Right lobe of liver (tissue), 6 donors: ENCODE measurements around the gene APBB2. TPM values are rescaled to one million over a fixed set of nuclear protein-coding genes. Genes with fewer than 3 reads are reported as not detected.

Experiments used
- ATAC-seq, 4 donors: fragments of 200-7000 bp; cut with Tn5 transposase; one replicate each; pipeline ENCODE4 v1.9.1; 2020; ENCODE audit warnings: mild to moderate bottlenecking in 4 of 4, moderate library complexity in 4 of 4
- DNase-seq, 3 donors: peaks; one replicate each; pipeline ENCODE4 v3.0.0-alpha.2; 2020
- H3K27ac ChIP-seq, 3 donors: fragments of 200-600 bp; one replicate each; pipeline ENCODE4 v1.8.0; 2022
- H3K27me3 ChIP-seq, 2 donors: fragments of 200-600 bp; one replicate each; pipeline ENCODE4 v1.8.0; 2022
- H3K36me3 ChIP-seq, 4 donors: fragments of 200-600 bp; sonication (generic) in 1 of 4; one replicate each; pipeline versions ENCODE4 v1.5.1 to v1.8.0; 2017 to 2022; ENCODE audit warnings: control low read depth in 1 of 4
- H3K4me1 ChIP-seq, 4 donors: fragments of 200-600 bp; sonication (generic) in 1 of 4; one replicate each; pipeline versions ENCODE4 v1.5.1 to v1.8.0; 2017 to 2022; ENCODE audit warnings: control low read depth in 1 of 4
- H3K4me3 ChIP-seq, 3 donors: fragments of 200-600 bp; one replicate each; pipeline ENCODE4 v1.8.0; 2022
- H3K9me3 ChIP-seq, 4 donors: fragments of 200-600 bp; sonication (generic) in 1 of 4; one replicate each; pipeline versions ENCODE4 v1.5.1 to v1.8.0; 2017 to 2022; ENCODE audit warnings: control low read depth in 1 of 4
- POLR2A ChIP-seq: fragments of 450-650 bp; IDR thresholded peaks from one replicate; pipeline ENCODE4 v1.6.1; 2017; ENCODE audit warnings: antibody characterized with exemption, mild to moderate bottlenecking
- WGBS: methylation state at CpG from one replicate; pipeline ENCODE4 v1.1.6; 2018; ENCODE audit warnings: low coverage, low lambda C conversion rate; ENCODE audit not compliant: insufficient coverage; ENCODE audit errors: missing lambda C conversion rate; 5-methylcytosine and 5-hydroxymethylcytosine counted together
- intact Hi-C, 2 donors: fragments of 100-400 bp; cut with DNase I; formaldehyde crosslinking; loops; one replicate each; pipeline versions ENCODE4 v1.11.2 to v1.14.1; 2022
- total RNA-seq, 6 experiments: library from RNA; depleted of rRNA in 2 of 6; stranded (reverse); fragments of >200 nt in 2 of 6; fragmentation: NEBNext Ultra II Directional in 3 of 6; extraction: Animal tissue kit (Norgen Biotek cat#: 25700) in 3 of 6; gene quantifications; one replicate each; pipeline versions ENCODE4 v1.1.0 to v1.2.4, GENCODE V29; 2016 to 2023
- TF ChIP-seq, protein P1 (sequence below), 4 donors: fragments of 200-600 bp in 3 of 4; fragments of 450-650 bp in 1 of 4; IDR thresholded peaks; one replicate each; pipeline versions ENCODE4 v1.5.1 to v1.8.0; 2016 to 2022; ENCODE audit warnings: antibody characterized with exemption in 4 of 4, mild to moderate bottlenecking in 2 of 4
- donor health status: DM: no; HTN: yes; CAD: no.
- donor health status: DM: no; HTN: no; CAD: no.
- donor health status: DM: no; HTN: no; CAD: no.
- donor health status: DM: no; HTN: yes; CAD: no.
- donor health status: DM: no; HTN: yes; CAD: no.

Gene APBB2
- total RNA-seq, 6 experiments from 2014 or later, result 14.1 to 27.9 (median 25.1) TPM

DNA sequence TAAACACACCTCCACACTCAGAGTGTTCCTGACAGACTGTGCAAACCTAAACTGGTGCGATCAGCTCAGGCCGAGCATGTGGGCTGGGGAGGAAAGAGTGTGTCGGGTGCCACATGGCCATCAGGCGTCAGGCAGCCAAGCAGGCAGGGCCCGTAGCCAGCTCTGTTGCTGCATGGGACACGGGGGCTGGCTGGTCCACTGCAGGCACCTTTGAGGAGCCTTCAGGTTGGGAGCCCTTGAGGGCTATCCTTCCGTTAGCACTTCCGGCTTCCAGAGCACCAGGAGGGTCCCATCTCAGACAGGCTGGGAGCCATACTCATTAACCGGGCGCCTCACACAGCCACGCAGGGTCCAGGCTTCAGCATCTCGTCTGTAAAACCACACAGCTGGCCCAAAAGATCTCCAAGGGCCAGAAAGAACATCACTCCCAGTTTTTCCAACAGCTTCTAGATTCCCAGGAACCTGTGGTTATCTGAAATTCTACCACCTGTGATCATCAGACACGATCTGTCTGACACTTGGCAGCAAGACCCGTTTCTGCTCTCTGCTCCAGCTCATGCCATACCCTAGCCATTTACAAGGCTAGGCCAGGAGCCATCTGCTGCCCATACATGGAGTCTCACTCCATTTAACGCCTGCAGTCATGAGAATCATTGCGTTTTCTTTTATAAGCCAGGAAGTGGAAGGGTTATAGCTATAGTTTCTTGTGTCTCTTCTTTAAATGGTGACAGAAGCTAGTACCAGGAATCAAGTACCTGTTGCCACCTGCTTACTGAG is 377.1 kb downstream of the APBB2 start:
- Histone ChIP-seq H3K4me1 (no peaks in the 10 kb centered on the region), H3K9me3 (no peaks in the 10 kb centered on the region), H3K27ac (no peak overlapping the region), H3K4me3 (no peak overlapping the region), H3K36me3 (no peaks in the 10 kb centered on the region), H3K27me3 (no peaks in the 10 kb centered on the region)
- DNase-seq (no peak), ATAC-seq (no peak)
- intact Hi-C loops, result no loop called here
- TF ChIP-seq, protein P1, sequence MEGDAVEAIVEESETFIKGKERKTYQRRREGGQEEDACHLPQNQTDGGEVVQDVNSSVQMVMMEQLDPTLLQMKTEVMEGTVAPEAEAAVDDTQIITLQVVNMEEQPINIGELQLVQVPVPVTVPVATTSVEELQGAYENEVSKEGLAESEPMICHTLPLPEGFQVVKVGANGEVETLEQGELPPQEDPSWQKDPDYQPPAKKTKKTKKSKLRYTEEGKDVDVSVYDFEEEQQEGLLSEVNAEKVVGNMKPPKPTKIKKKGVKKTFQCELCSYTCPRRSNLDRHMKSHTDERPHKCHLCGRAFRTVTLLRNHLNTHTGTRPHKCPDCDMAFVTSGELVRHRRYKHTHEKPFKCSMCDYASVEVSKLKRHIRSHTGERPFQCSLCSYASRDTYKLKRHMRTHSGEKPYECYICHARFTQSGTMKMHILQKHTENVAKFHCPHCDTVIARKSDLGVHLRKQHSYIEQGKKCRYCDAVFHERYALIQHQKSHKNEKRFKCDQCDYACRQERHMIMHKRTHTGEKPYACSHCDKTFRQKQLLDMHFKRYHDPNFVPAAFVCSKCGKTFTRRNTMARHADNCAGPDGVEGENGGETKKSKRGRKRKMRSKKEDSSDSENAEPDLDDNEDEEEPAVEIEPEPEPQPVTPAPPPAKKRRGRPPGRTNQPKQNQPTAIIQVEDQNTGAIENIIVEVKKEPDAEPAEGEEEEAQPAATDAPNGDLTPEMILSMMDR (IDR thresholded peaks at IDR 0.05), result no peak
- no peak for TF ChIP-seq POLR2A
- WGBS, result 78% methylated on average over 3 of the region's 16 CpGs

DNA sequence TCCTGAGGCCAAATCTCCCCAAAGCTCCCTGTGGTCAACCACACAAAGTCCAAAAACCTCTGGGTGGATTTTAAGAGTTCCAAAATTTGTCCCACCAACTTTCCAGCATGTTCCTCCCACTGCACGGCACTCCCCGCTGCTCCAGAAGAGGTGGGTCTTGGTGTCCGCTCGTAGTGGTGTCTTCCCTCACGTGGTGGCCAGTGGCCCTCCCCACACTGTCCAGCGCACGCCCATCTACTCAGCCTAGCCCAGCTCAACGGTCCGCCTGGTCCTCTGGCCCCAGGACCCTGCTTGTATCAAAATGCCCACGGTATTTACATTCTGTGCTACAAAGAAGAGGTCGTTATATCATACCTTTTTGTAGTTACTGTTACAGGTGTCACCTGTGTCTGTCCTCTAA is 381.1 kb downstream of the APBB2 start:
- TF ChIP-seq, protein P1 (IDR thresholded peaks at IDR 0.05), result no peak
- TF ChIP-seq POLR2A, result no peak
- no peaks in the 10 kb centered on the region for H3K27me3 ChIP-seq
- no peaks in the 10 kb centered on the region for H3K4me1 ChIP-seq
- intact Hi-C loops, result no loop called here
- no peaks in the 10 kb centered on the region for H3K9me3 ChIP-seq
- DNase-seq (no peak), ATAC-seq (no peak)
- 96% methylated on average over 9 of the region's 11 CpGs for WGBS
- H3K4me3 ChIP-seq, result no peak overlapping the region
- H3K36me3 ChIP-seq, result peaks cover 0 to 3% (median 0%) of the 10 kb centered on the region in 4 donors
- H3K27ac ChIP-seq, result no peak overlapping the region

DNA sequence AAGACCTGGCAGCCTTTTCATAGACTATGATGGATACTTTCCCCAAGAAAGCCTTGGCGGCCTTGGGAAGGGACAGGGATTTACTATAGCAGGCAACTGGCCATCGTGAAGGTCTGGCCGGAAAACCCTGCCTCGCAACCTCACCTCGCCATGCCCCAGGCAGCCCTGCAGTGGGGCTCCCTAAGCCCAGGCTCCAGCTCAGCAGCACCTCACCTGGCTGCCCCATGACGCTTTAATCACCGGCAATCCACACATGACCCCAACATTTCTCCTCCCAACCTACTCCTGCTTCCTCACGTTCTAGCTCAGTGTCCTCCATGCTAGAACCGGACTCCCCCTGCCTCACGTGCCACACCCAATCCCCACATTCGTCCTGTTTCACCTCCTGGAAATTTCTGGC is 382.2 kb downstream of the APBB2 start:
- H3K9me3 ChIP-seq, result no peaks in the 10 kb centered on the region
- peaks cover 0 to 3% (median 0%) of the 10 kb centered on the region in 4 donors for H3K36me3 ChIP-seq
- intact Hi-C loops, result no loop called here
- no peak overlapping the region for H3K4me3 ChIP-seq
- no peaks in the 10 kb centered on the region for H3K27me3 ChIP-seq
- TF ChIP-seq POLR2A, result no peak
- TF ChIP-seq, protein P1 (IDR thresholded peaks at IDR 0.05), result no peak
- no peak for DNase-seq
- no peaks in the 10 kb centered on the region for H3K4me1 ChIP-seq
- WGBS, result 55% methylated on average over 4 of the region's 11 CpGs
- H3K27ac ChIP-seq, result no peak overlapping the region
- ATAC-seq, result no peak

DNA sequence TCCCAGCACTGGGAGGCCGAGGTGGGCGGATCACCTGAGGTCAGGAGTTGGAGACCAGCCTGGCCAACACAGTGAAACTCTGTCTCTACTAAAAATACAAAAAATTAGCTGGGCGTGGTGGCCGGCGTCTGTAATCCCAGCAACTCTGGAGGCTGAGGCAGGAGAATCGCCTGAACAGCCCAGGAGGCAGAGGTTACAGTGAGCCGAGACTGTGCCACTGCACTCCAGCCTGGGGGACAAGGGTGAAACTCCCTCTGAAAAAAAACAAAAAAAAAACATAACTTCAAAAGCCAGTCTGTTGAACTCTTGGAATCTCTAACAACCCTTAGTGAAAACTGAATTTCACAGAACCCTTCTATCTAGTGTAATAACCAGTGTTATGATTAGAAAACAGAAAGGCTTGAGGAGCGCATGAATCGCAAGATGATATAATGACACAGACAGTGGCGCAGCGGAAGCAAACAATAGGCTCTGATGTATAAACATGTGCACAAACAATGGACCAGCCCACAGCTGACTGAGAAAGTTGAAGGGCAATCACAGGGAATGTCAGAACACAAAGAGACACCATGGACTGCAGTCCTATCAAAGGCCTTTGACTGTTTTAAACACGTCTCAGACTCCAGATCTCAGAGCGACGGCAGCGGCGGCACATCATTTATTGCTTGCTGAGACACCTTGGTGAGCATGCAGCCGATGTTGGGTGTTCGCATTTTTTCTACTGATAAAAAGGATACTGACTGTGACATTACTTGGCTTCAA is 383.0 kb downstream of the APBB2 start:
- Histone ChIP-seq H3K9me3 (no peaks in the 10 kb centered on the region), H3K27ac (no peak overlapping the region), H3K4me1 (no peaks in the 10 kb centered on the region), H3K36me3 (peaks cover 0 to 3% (median 0%) of the 10 kb centered on the region in 4 donors), H3K4me3 (no peak overlapping the region), H3K27me3 (no peaks in the 10 kb centered on the region)
- no peak for DNase-seq
- ATAC-seq, result no peak
- intact Hi-C loops, result no loop called here
- 91% methylated on average over 8 of the region's 18 CpGs for WGBS
- TF ChIP-seq, protein P1 (IDR thresholded peaks at IDR 0.05), result no peak
- TF ChIP-seq POLR2A, result no peak
